ENCODE data around the gene LASP1.

DNA sequence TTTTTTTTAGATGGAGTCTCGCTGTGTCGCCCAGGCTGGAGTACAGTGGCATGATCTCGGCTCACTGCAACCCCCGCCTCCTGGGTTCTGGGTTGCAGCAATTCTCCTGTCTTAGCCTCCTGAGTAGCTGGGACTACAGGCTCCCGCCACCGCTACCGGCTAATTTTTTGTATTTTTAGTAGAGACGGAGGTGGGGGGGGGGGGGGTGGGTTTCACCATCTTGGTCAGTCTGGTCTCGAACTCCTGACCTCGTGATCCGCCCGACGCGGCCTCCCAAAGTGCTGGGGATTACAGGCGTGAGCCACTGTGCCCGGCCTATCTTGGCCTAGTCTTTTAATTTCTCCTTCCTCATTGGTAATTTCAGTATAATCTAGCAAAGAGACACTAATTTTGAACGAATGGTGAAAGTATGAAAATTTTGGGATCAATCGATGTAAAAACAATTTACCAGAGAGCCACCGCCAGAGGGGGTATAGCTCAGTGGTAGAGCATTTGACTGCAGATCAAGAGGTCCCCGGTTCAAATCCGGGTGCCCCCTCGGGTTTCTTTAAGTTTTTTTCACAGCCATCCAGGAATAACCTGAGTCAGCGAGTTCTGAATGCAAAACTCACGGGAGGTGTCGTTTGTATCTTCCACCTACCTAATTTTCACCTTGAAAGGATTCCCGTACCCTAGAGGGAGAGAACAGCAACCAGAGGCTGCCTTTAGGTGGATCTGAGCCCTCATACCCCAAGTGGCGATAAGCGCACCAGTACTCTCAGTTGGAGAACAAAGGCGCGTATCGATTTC, 2.5 kb upstream of the LASP1 start:
- no peak for TF ChIP-seq POLR2AphosphoS5 (IDR thresholded peaks at IDR 0.05)
- TF ChIP-seq, protein P1, sequence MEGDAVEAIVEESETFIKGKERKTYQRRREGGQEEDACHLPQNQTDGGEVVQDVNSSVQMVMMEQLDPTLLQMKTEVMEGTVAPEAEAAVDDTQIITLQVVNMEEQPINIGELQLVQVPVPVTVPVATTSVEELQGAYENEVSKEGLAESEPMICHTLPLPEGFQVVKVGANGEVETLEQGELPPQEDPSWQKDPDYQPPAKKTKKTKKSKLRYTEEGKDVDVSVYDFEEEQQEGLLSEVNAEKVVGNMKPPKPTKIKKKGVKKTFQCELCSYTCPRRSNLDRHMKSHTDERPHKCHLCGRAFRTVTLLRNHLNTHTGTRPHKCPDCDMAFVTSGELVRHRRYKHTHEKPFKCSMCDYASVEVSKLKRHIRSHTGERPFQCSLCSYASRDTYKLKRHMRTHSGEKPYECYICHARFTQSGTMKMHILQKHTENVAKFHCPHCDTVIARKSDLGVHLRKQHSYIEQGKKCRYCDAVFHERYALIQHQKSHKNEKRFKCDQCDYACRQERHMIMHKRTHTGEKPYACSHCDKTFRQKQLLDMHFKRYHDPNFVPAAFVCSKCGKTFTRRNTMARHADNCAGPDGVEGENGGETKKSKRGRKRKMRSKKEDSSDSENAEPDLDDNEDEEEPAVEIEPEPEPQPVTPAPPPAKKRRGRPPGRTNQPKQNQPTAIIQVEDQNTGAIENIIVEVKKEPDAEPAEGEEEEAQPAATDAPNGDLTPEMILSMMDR (IDR thresholded peaks at IDR 0.05) = no peak
- no peak for TF ChIP-seq POLR2A (IDR thresholded peaks at IDR 0.05)
